ENCODE results near the gene SNAPC2.
A peak's percentile ranks its signal among the peaks of the same experiment; 100 is the strongest.

Gene SNAPC2

DNA sequence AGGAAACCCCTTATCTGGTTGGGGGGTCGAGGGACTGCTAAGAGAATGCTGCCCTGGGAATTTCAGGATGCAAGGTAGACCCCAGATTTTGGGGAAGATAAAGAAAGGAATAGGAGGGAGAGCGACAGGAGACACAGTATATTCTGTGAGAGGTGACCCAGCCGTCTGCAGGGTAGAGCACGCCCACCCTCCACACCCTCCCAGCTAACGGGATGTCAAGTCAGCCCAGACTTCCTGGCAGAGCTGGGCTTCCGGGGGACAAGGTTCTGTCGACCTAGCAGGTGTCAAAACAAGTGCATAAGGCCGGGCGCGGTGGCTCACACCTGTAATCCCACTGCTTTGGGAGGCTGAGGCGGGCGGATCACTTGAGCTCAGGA lies 45.3 kb upstream of the SNAPC2 start:
- peaks cover 0 to 4% of the 10 kb centered on the region in 2 experiments for H3K36me3 ChIP-seq (ENCODE audit: control insufficient read depth in 1 of 2, insufficient read depth in 2 of 2, low read depth in 1 of 2, low read length in 2 of 2)
- H2BK5ac ChIP-seq (ENCODE audit: low read depth, low read length, poor library complexity, severe bottlenecking): peak overlapping the region; percentile 19
- no peak overlapping the region for H4K8ac ChIP-seq (ENCODE audit: low read length)
- H4K91ac ChIP-seq (ENCODE audit: low read length): no peak overlapping the region
- no peak overlapping the region for H3K27ac ChIP-seq (ENCODE audit: low read length, poor library complexity, severe bottlenecking)
- no peak for DNase-seq
- no peak overlapping the region for H2BK120ac ChIP-seq (ENCODE audit: low read depth, low read length)
- H3K14ac ChIP-seq (ENCODE audit: low read length in 2 of 2): no peak overlapping the region
- H3K9ac ChIP-seq (ENCODE audit: low read length): no peak overlapping the region
- H2BK12ac ChIP-seq (ENCODE audit: low read length in 2 of 2): no peak overlapping the region
- no peak overlapping the region for H2AK5ac ChIP-seq (ENCODE audit: low read length, severe bottlenecking)
- H3K9me3 ChIP-seq (ENCODE audit: control insufficient read depth, low read length): no peaks in the 10 kb centered on the region
- H3K4me3 ChIP-seq (ENCODE audit: insufficient read depth in 1 of 2, low read depth in 1 of 2, low read length in 2 of 2): peak overlapping the region in 1 of 2 experiments; percentile 56
- no peak overlapping the region for H2AFZ ChIP-seq (ENCODE audit: low read depth, low read length)
- H2BK15ac ChIP-seq (ENCODE audit: low read depth, poor library complexity, severe bottlenecking): no peak overlapping the region
- peaks cover 39% of the 10 kb centered on the region for H3K4me1 ChIP-seq (ENCODE audit: control insufficient read depth, insufficient read depth, low read depth, low read length)
- no peaks in the 10 kb centered on the region for H3K79me1 ChIP-seq (replicated peaks; ENCODE audit: low read length, poor library complexity, severe bottlenecking)
- 56% methylated on average over 12 of the region's 12 CpGs for WGBS
- H3K4ac ChIP-seq (ENCODE audit: low read depth in 1 of 2, low read length in 2 of 2): no peak overlapping the region
- H3K27me3 ChIP-seq (ENCODE audit: control insufficient read depth in 1 of 2, insufficient read depth in 1 of 2, low read length in 2 of 2): peaks cover 30 to 53% of the 10 kb centered on the region in 2 experiments
- H3K4me2 ChIP-seq (ENCODE audit: low read length, poor library complexity, severe bottlenecking): peak overlapping the region; percentile 95
- H3K18ac ChIP-seq (ENCODE audit: low read depth in 1 of 2, low read length in 2 of 2): peak overlapping the region in 1 of 2 experiments; percentile 18
- peak overlapping the region in 1 of 2 experiments; percentile 89 for H3K23ac ChIP-seq (ENCODE audit: low read length in 2 of 2)

DNA sequence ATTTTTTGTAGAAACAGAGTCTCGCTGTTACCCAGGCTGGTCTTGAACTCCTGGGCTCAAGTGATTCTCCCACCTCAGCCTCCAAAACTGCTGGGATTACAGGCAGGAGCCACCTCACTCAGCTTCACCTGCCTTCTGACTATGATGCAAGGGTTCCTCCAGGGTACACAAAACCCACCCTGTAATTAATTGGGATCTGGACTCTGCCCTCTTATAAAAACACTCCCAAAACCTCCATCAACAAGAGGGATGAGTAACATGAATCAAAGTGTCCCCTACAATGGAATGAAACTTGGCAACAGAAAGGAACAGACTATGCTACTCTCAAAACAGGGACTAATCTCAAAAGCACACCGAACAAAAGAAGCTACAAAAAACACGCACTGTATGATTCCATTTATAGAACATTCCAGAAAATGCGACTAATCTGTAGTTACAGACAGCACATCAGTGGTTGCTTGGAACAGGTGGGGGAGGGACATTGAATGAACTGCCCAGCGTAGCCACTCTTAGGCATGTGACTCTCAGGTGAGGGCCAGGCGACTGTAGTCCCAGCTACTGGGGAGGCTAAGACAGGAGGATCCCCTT lies 42.8 kb upstream of the SNAPC2 start:
- no peak for DNase-seq
- Histone ChIP-seq H3K9ac (ENCODE audit: low read length) (no peak overlapping the region), H2BK120ac (ENCODE audit: low read depth, low read length) (no peak overlapping the region), H3K27me3 (ENCODE audit: control insufficient read depth in 1 of 2, insufficient read depth in 1 of 2, low read length in 2 of 2) (peaks cover 35 to 45% of the 10 kb centered on the region in 2 experiments), H3K4me1 (ENCODE audit: control insufficient read depth, insufficient read depth, low read depth, low read length) (peaks cover 18% of the 10 kb centered on the region), H4K8ac (ENCODE audit: low read length) (no peak overlapping the region), H3K18ac (ENCODE audit: low read depth in 1 of 2, low read length in 2 of 2) (no peak overlapping the region), H4K91ac (ENCODE audit: low read length) (no peak overlapping the region), H3K4ac (ENCODE audit: low read depth in 1 of 2, low read length in 2 of 2) (no peak overlapping the region), H3K14ac (ENCODE audit: low read length in 2 of 2) (no peak overlapping the region), H3K27ac (ENCODE audit: low read length, poor library complexity, severe bottlenecking) (no peak overlapping the region), H3K4me2 (ENCODE audit: low read length, poor library complexity, severe bottlenecking) (no peak overlapping the region), H2AFZ (ENCODE audit: low read depth, low read length) (no peak overlapping the region), H3K9me3 (ENCODE audit: control insufficient read depth, low read length) (no peaks in the 10 kb centered on the region), H3K79me1 (replicated peaks; ENCODE audit: low read length, poor library complexity, severe bottlenecking) (no peaks in the 10 kb centered on the region), H2BK5ac (ENCODE audit: low read depth, low read length, poor library complexity, severe bottlenecking) (no peak overlapping the region), H3K36me3 (ENCODE audit: control insufficient read depth in 1 of 2, insufficient read depth in 2 of 2, low read depth in 1 of 2, low read length in 2 of 2) (peaks cover 0 to 4% of the 10 kb centered on the region in 2 experiments), H2AK5ac (ENCODE audit: low read length, severe bottlenecking) (no peak overlapping the region), H2BK12ac (ENCODE audit: low read length in 2 of 2) (no peak overlapping the region), H3K23ac (ENCODE audit: low read length in 2 of 2) (no peak overlapping the region), H3K4me3 (ENCODE audit: insufficient read depth in 1 of 2, low read depth in 1 of 2, low read length in 2 of 2) (no peak overlapping the region), H2BK15ac (ENCODE audit: low read depth, poor library complexity, severe bottlenecking) (no peak overlapping the region)
- 93% methylated on average over 5 of the region's 6 CpGs for WGBS

DNA sequence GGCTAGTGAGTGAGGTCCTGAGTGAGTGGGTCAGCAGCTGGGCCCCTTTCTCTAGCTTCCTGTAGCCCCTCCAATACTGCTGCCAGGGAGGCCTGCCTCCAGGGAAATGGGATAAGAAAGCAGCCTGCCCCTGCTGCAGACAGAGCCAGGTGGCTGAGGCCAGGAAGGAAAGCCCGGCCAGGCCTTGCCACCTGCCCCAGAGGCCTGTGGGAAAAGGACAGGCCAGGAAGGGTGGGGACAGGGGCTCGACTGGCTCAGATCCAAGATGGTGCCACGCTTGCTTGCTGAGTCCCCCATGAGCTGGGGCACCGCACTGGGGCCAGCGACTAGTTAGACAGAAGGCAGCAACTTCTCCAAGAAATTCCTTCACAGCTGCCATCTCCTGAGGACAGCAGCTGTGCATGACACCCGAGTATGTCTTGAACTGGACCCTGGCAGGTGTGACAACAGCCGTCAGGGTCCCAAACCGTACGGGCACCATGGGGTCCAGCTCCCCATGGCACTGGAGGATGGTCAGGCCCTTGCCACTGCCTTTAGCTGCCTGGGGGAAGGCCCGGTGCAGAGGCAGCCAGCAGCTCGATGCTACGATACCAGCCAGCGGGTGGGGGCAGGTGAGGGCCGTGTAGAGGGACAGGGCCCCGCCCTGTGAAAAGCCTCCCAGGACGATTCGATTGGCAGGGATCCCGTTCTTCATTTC lies 40.9 kb upstream of the SNAPC2 start:
- no peak overlapping the region for H3K4me3 ChIP-seq (ENCODE audit: insufficient read depth in 1 of 2, low read depth in 1 of 2, low read length in 2 of 2)
- H3K9ac ChIP-seq (ENCODE audit: low read length): no peak overlapping the region
- H3K36me3 ChIP-seq (ENCODE audit: control insufficient read depth in 1 of 2, insufficient read depth in 2 of 2, low read depth in 1 of 2, low read length in 2 of 2): peaks cover 0 to 4% of the 10 kb centered on the region in 2 experiments
- H3K4ac ChIP-seq (ENCODE audit: low read depth in 1 of 2, low read length in 2 of 2): no peak overlapping the region
- no peak overlapping the region for H3K18ac ChIP-seq (ENCODE audit: low read depth in 1 of 2, low read length in 2 of 2)
- peaks cover 20 to 26% of the 10 kb centered on the region in 2 experiments for H3K27me3 ChIP-seq (ENCODE audit: control insufficient read depth in 1 of 2, insufficient read depth in 1 of 2, low read length in 2 of 2)
- peaks cover 8% of the 10 kb centered on the region for H3K4me1 ChIP-seq (ENCODE audit: control insufficient read depth, insufficient read depth, low read depth, low read length)
- H2AFZ ChIP-seq (ENCODE audit: low read depth, low read length): no peak overlapping the region
- no peak overlapping the region for H3K23ac ChIP-seq (ENCODE audit: low read length in 2 of 2)
- H4K91ac ChIP-seq (ENCODE audit: low read length): no peak overlapping the region
- DNase-seq: no peak
- H2BK120ac ChIP-seq (ENCODE audit: low read depth, low read length): no peak overlapping the region
- WGBS: 85% methylated on average over 18 of the region's 18 CpGs
- no peaks in the 10 kb centered on the region for H3K9me3 ChIP-seq (ENCODE audit: control insufficient read depth, low read length)
- no peak overlapping the region for H3K4me2 ChIP-seq (ENCODE audit: low read length, poor library complexity, severe bottlenecking)
- no peak overlapping the region for H2BK5ac ChIP-seq (ENCODE audit: low read depth, low read length, poor library complexity, severe bottlenecking)
- H4K8ac ChIP-seq (ENCODE audit: low read length): no peak overlapping the region
- H3K27ac ChIP-seq (ENCODE audit: low read length, poor library complexity, severe bottlenecking): no peak overlapping the region
- no peak overlapping the region for H2AK5ac ChIP-seq (ENCODE audit: low read length, severe bottlenecking)
- no peak overlapping the region for H2BK12ac ChIP-seq (ENCODE audit: low read length in 2 of 2)
- no peak overlapping the region for H3K14ac ChIP-seq (ENCODE audit: low read length in 2 of 2)
- H3K79me1 ChIP-seq (replicated peaks; ENCODE audit: low read length, poor library complexity, severe bottlenecking): no peaks in the 10 kb centered on the region
- H2BK15ac ChIP-seq (ENCODE audit: low read depth, poor library complexity, severe bottlenecking): no peak overlapping the region

DNA sequence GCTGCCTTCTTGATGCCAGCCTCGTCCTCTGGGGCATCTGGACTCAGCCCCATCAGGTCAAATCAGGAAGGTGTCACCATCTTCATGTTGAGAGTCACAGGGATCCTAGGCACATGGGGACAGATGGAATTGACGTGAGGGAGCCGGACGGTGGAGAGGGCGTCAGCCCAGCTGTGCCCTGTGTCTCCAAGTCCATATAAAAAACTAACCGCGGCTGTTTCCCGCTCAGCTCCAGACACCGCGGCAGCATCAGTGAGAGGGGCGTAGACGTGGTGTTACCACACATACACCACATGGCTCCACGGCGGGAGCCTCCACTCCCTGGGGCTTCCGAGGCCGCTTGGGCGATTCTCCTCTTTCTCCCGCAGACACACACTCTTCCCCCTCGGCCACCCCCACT lies 40.3 kb upstream of the SNAPC2 start:
- Histone ChIP-seq H2AFZ (ENCODE audit: low read depth, low read length) (no peak overlapping the region), H3K4me3 (ENCODE audit: insufficient read depth in 1 of 2, low read depth in 1 of 2, low read length in 2 of 2) (no peak overlapping the region), H3K4me1 (ENCODE audit: control insufficient read depth, insufficient read depth, low read depth, low read length) (peaks cover 3% of the 10 kb centered on the region), H3K4me2 (ENCODE audit: low read length, poor library complexity, severe bottlenecking) (no peak overlapping the region), H3K27ac (ENCODE audit: low read length, poor library complexity, severe bottlenecking) (no peak overlapping the region), H3K4ac (ENCODE audit: low read depth in 1 of 2, low read length in 2 of 2) (no peak overlapping the region), H3K27me3 (ENCODE audit: control insufficient read depth in 1 of 2, insufficient read depth in 1 of 2, low read length in 2 of 2) (peaks cover 15 to 20% of the 10 kb centered on the region in 2 experiments), H2BK12ac (ENCODE audit: low read length in 2 of 2) (no peak overlapping the region), H3K9ac (ENCODE audit: low read length) (no peak overlapping the region), H3K36me3 (ENCODE audit: control insufficient read depth in 1 of 2, insufficient read depth in 2 of 2, low read depth in 1 of 2, low read length in 2 of 2) (peaks cover 0 to 4% of the 10 kb centered on the region in 2 experiments), H2BK5ac (ENCODE audit: low read depth, low read length, poor library complexity, severe bottlenecking) (no peak overlapping the region), H2BK120ac (ENCODE audit: low read depth, low read length) (no peak overlapping the region), H3K79me1 (replicated peaks; ENCODE audit: low read length, poor library complexity, severe bottlenecking) (no peaks in the 10 kb centered on the region), H3K18ac (ENCODE audit: low read depth in 1 of 2, low read length in 2 of 2) (no peak overlapping the region), H4K91ac (ENCODE audit: low read length) (no peak overlapping the region), H3K23ac (ENCODE audit: low read length in 2 of 2) (no peak overlapping the region), H3K14ac (ENCODE audit: low read length in 2 of 2) (no peak overlapping the region), H2BK15ac (ENCODE audit: low read depth, poor library complexity, severe bottlenecking) (no peak overlapping the region), H4K8ac (ENCODE audit: low read length) (no peak overlapping the region), H2AK5ac (ENCODE audit: low read length, severe bottlenecking) (no peak overlapping the region), H3K9me3 (ENCODE audit: control insufficient read depth, low read length) (no peaks in the 10 kb centered on the region)
- no peak for DNase-seq
- 92% methylated on average over 12 of the region's 19 CpGs for WGBS
